A673 (cell line): ENCODE measurements around the gene POPDC2.

ENCODE experiments used
- CTCF ChIP-seq: fragments of 300-800, 200-600 bp; sonication (generic); conservative IDR thresholded peaks from 2 replicates; pipeline ENCODE4 v1.5.1; 2017; ENCODE audit warnings: low read depth, mild to moderate bottlenecking, antibody characterized with exemption, low read length, moderate library complexity, mixed read lengths
- EZH2 ChIP-seq: fragments of 200-600 bp; sonication (generic); IDR thresholded peaks from 2 replicates; pipeline ENCODE4 v1.6.1; 2017; ENCODE audit warnings: borderline replicate concordance, low read depth, mild to moderate bottlenecking, mixed read lengths, antibody characterized with exemption, low read length; ENCODE audit not compliant: poor library complexity, severe bottlenecking

- TF ChIP-seq CTCF: no peak
- TF ChIP-seq EZH2: no peak
Observed at GRCh38 chr3:119627461-119627860, 32.9 kb downstream of the POPDC2 start.
